SK-N-SH treated with all-trans-retinoic acid at 6 μM for 48 hours (cell line): ENCODE data around the gene HOXB7.

Experiments used
- ATAC-seq: fragments of 200-7000 bp; cut with Tn5 transposase; 3 replicates; pipeline ENCODE4 v1.9.1; 2020; ENCODE audit warnings: mild to moderate bottlenecking, moderate library complexity
- ARNTL ChIP-seq: fragments of 450-650 bp; formaldehyde crosslinking; IDR thresholded peaks from 2 replicates; pipeline ENCODE4 v1.5.0; 2020; ENCODE audit warnings: low read depth, mild to moderate bottlenecking, moderate library complexity, borderline replicate concordance
- BACH2 ChIP-seq: fragments of 250-450 bp; sonication (Bioruptor Pico); IDR thresholded peaks from 2 replicates; pipeline ENCODE4 v1.9.0; 2021; ENCODE audit warnings: mild to moderate bottlenecking, borderline replicate concordance
- CREB5 ChIP-seq: fragments of 250-450 bp; sonication (Bioruptor Pico); IDR thresholded peaks from 2 replicates; pipeline ENCODE4 v1.5.1; 2020; ENCODE audit warnings: low read depth, mild to moderate bottlenecking, moderate library complexity
- CSDC2 ChIP-seq: fragments of 250-450 bp; sonication (Bioruptor Pico); IDR thresholded peaks from 2 replicates; pipeline ENCODE4 v1.5.0; 2020; ENCODE audit warnings: mild to moderate bottlenecking, moderate library complexity
- CSRNP3 ChIP-seq: fragments of 250-450 bp; sonication (Bioruptor Pico); IDR thresholded peaks from 2 replicates; pipeline ENCODE4 v1.5.1; 2021; ENCODE audit warnings: mild to moderate bottlenecking, moderate library complexity
- ESRRG ChIP-seq: fragments of 250-450 bp; sonication (Bioruptor Pico); IDR thresholded peaks from 2 replicates; pipeline ENCODE4 v1.6.1; 2021; ENCODE audit warnings: mild to moderate bottlenecking
- GLIS3 ChIP-seq: fragments of 250-450 bp; sonication (Bioruptor Pico); IDR thresholded peaks from 2 replicates; pipeline ENCODE4 v1.5.0; 2020; ENCODE audit warnings: mild to moderate bottlenecking, moderate library complexity
- ISL1 ChIP-seq: fragments of 250-450 bp; sonication (Bioruptor Pico); IDR thresholded peaks from 2 replicates; pipeline ENCODE4 v2.1.2; 2022; ENCODE audit warnings: mild to moderate bottlenecking, moderate library complexity
- OSR1 ChIP-seq: fragments of 250-450 bp; sonication (Bioruptor Pico); IDR thresholded peaks from 2 replicates; pipeline ENCODE4 v1.8.0; 2022; ENCODE audit warnings: moderate library complexity, mild to moderate bottlenecking, inconsistent platforms
- POU6F1 ChIP-seq: fragments of 250-450 bp; sonication (Bioruptor Pico); IDR thresholded peaks from 2 replicates; pipeline ENCODE4 v1.8.0; 2021; ENCODE audit warnings: low read depth, mild to moderate bottlenecking, moderate library complexity, borderline replicate concordance
- PPARA ChIP-seq: fragments of 250-450 bp; sonication (Bioruptor Pico); IDR thresholded peaks from 2 replicates; pipeline ENCODE4 v1.5.0; 2020; ENCODE audit warnings: mild to moderate bottlenecking, borderline replicate concordance
- RARB ChIP-seq: fragments of 250-450 bp; sonication (Bioruptor Pico); IDR thresholded peaks from 2 replicates; pipeline ENCODE4 v1.8.0; 2021; ENCODE audit warnings: mild to moderate bottlenecking, moderate library complexity
- SNAI2 ChIP-seq: fragments of 250-450 bp; sonication (Bioruptor Pico); IDR thresholded peaks from 2 replicates; pipeline ENCODE4 v1.5.0; 2020; ENCODE audit warnings: mild to moderate bottlenecking, moderate library complexity
- TCF4 ChIP-seq: fragments of 250-450 bp; sonication (Bioruptor Pico); IDR thresholded peaks from 2 replicates; pipeline ENCODE4 v1.8.0; 2021; ENCODE audit warnings: mild to moderate bottlenecking, moderate library complexity, borderline replicate concordance
- TOX ChIP-seq: fragments of 250-450 bp; sonication (Bioruptor Pico); IDR thresholded peaks from 2 replicates; pipeline ENCODE4 v1.8.0; 2021; ENCODE audit warnings: mild to moderate bottlenecking, moderate library complexity, borderline replicate concordance
- TSHZ2 ChIP-seq: fragments of 250-450 bp; sonication (Bioruptor Pico); IDR thresholded peaks from 2 replicates; pipeline ENCODE4 v1.5.0; 2020; ENCODE audit warnings: mild to moderate bottlenecking, moderate library complexity
- ZC3H10 ChIP-seq: fragments of 250-450 bp; sonication (Bioruptor Pico); IDR thresholded peaks from 2 replicates; pipeline ENCODE4 v1.5.1; 2021; ENCODE audit warnings: mild to moderate bottlenecking, moderate library complexity
- ZFP30 ChIP-seq: fragments of 450-650 bp; formaldehyde crosslinking; IDR thresholded peaks from 2 replicates; pipeline ENCODE4 v1.5.0; 2022; ENCODE audit warnings: mild to moderate bottlenecking, moderate library complexity
- ZNF565 ChIP-seq: fragments of 450-650 bp; formaldehyde crosslinking; conservative IDR thresholded peaks from 2 replicates; pipeline ENCODE4 v1.5.0; 2020; ENCODE audit warnings: low read depth, mild to moderate bottlenecking, moderate library complexity
- ZNF70 ChIP-seq: fragments of 450-650 bp; formaldehyde crosslinking; IDR thresholded peaks from 2 replicates; pipeline ENCODE4 v1.5.0; 2020; ENCODE audit warnings: mild to moderate bottlenecking, moderate library complexity
- ZNF8 ChIP-seq: fragments of 450-650 bp; formaldehyde crosslinking; IDR thresholded peaks from 2 replicates; pipeline ENCODE4 v1.5.0; 2020; ENCODE audit warnings: mild to moderate bottlenecking, moderate library complexity

The HOXB7 gene

GRCh38 chr17:48582750-48583069 is 28.1 kb downstream of the HOXB7 start (continued):
- no peak for TF ChIP-seq TSHZ2 (CRISPR knock-in tag)
- no peak for TF ChIP-seq POU6F1 (CRISPR knock-in tag)

- ATAC-seq = no peak
- no peak for TF ChIP-seq CSRNP3 (CRISPR knock-in tag)
- TF ChIP-seq TSHZ2 (CRISPR knock-in tag) = no peak
- TF ChIP-seq RARB (CRISPR knock-in tag) = no peak
- TF ChIP-seq ZNF565 (CRISPR knock-in tag) = no peak
- TF ChIP-seq ESRRG (CRISPR knock-in tag) = no peak
- no peak for TF ChIP-seq CREB5 (CRISPR knock-in tag)
- no peak for TF ChIP-seq TOX (CRISPR knock-in tag)
- TF ChIP-seq BACH2 = no peak
- TF ChIP-seq PPARA (CRISPR knock-in tag) = no peak
- TF ChIP-seq ZNF70 (CRISPR knock-in tag) = no peak
- no peak for TF ChIP-seq ARNTL
- no peak for TF ChIP-seq ZC3H10 (CRISPR knock-in tag)
These were observed 30.9 kb downstream of the HOXB7 start for GRCh38 chr17:48579760-48580554.

- no peak for TF ChIP-seq TCF4 (CRISPR knock-in tag)
- no peak for TF ChIP-seq OSR1 (CRISPR knock-in tag)
- TF ChIP-seq ZNF70 (CRISPR knock-in tag) = no peak
- no peak for TF ChIP-seq SNAI2 (CRISPR knock-in tag)
- no peak for ATAC-seq
These were observed 31.4 kb downstream of the HOXB7 start for GRCh38 chr17:48579471-48579759.

GRCh38 chr17:48578616-48579470 is 32.0 kb downstream of the HOXB7 start:
- ATAC-seq = no peak
- TF ChIP-seq ARNTL = no peak
- no peak for TF ChIP-seq CSDC2
- TF ChIP-seq CREB5 (CRISPR knock-in tag) = no peak
- TF ChIP-seq RARB (CRISPR knock-in tag) = no peak
- no peak for TF ChIP-seq POU6F1 (CRISPR knock-in tag)
- no peak for TF ChIP-seq PPARA (CRISPR knock-in tag)
- no peak for TF ChIP-seq GLIS3 (CRISPR knock-in tag)
- no peak for TF ChIP-seq ZNF70 (CRISPR knock-in tag)
- no peak for TF ChIP-seq ZNF8 (CRISPR knock-in tag)
- TF ChIP-seq ISL1 = no peak
- TF ChIP-seq ZFP30 = no peak
